Karpas-422 (cell line): ENCODE data around the gene PFKM. TPM values are rescaled to one million over a fixed set of nuclear protein-coding genes. Genes with fewer than 3 reads are reported as not detected.

ENCODE experiments used
- DNase-seq: peaks from one replicate; pipeline ENCODE4 v3.0.0-alpha.2; 2015
- H2AFZ ChIP-seq: fragments of 200-600 bp; sonication (generic); 2 replicates; pipeline ENCODE4 v1.6.1; 2014; ENCODE audit warnings: antibody characterized with exemption, low read length, mixed read lengths
- H3K27ac ChIP-seq: fragments of 200-600 bp; sonication (generic); 2 replicates; pipeline ENCODE4 v1.5.1; 2014; ENCODE audit warnings: mild to moderate bottlenecking, low read length, moderate library complexity
- H3K27me3 ChIP-seq: fragments of 200-600 bp; sonication (generic); 2 replicates; pipeline ENCODE4 v1.6.1; 2014; ENCODE audit warnings: low read length, mixed read lengths
- H3K36me3 ChIP-seq: fragments of 200-600 bp; sonication (generic); 2 replicates; pipeline ENCODE4 v1.6.1; 2014; ENCODE audit warnings: low read length, mixed read lengths; ENCODE audit not compliant: insufficient read depth
- H3K4me1 ChIP-seq: fragments of 200-600 bp; sonication (generic); 2 replicates; pipeline ENCODE4 v1.6.1; 2014; ENCODE audit warnings: mild to moderate bottlenecking, low read length, mixed read lengths
- H3K4me2 ChIP-seq: fragments of 200-600 bp; sonication (generic); 2 replicates; pipeline ENCODE4 v1.6.1; 2014; ENCODE audit warnings: low read length, low read depth, mild to moderate bottlenecking; ENCODE audit not compliant: poor library complexity, severe bottlenecking
- H3K4me3 ChIP-seq: fragments of 200-600 bp; sonication (generic); 2 replicates; pipeline ENCODE4 v1.5.1; 2014; ENCODE audit warnings: mild to moderate bottlenecking, antibody characterized with exemption, low read length, mixed read lengths
- H3K79me2 ChIP-seq: fragments of 200-600 bp; sonication (generic); 2 replicates; pipeline ENCODE4 v1.6.1; 2014; ENCODE audit warnings: mild to moderate bottlenecking, low read length, mixed read lengths
- H3K9ac ChIP-seq: fragments of 200-600 bp; sonication (generic); 2 replicates; pipeline ENCODE4 v1.6.0; 2014; ENCODE audit warnings: low read length
- H3K9me2 ChIP-seq: fragments of 200-600 bp; sonication (generic), shearing (Covaris generic); replicated peaks from 2 replicates; pipeline ENCODE4 v1.6.0; 2014; ENCODE audit warnings: mild to moderate bottlenecking, low read length, moderate library complexity; ENCODE audit not compliant: insufficient read depth
- H3K9me3 ChIP-seq: fragments of 300-700, 200-600 bp; sonication (generic); 2 replicates; pipeline ENCODE4 v1.6.1; 2014; ENCODE audit warnings: low read length, mixed read lengths
- H4K20me1 ChIP-seq: fragments of 200-600 bp; sonication (generic); 2 replicates; pipeline ENCODE4 v1.6.1; 2014; ENCODE audit warnings: mild to moderate bottlenecking, antibody characterized with exemption, low read length, low read depth; ENCODE audit not compliant: insufficient read depth
- total RNA-seq: library from RNA; depleted of rRNA; stranded (reverse); fragments of >200 nt; shearing (Covaris generic); gene quantifications from 2 replicates; pipeline ENCODE4 v1.2.3, GENCODE V29; 2014; ENCODE audit warnings: low replicate concordance

The PFKM gene
- total RNA-seq, 1 experiment from 2014 or later, result 71.4 TPM

DNA sequence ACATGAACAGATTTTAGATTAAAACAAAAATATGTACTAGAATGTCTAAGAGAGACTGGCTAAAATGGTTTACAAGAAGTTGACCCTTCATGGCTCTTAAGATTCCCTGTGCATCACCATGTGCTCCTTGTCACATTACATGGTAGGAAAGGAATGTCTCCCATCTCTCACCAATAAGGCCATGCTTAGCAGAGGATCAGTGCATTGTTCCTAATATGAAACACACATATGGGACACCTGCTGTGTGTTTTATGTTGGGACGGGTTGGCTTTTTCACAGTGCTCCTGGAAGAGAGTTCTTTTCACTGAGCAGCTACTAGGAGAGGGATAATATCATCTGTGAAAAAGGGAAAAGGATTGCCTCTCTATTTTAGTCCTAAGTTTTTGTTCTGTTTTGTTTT, 9.6 kb downstream of the PFKM start:
- no peak overlapping the region for H2AFZ ChIP-seq
- no peak overlapping the region for H3K9ac ChIP-seq
- no peaks in the 10 kb centered on the region for H3K9me3 ChIP-seq
- H3K9me2 ChIP-seq, result no peaks in the 10 kb centered on the region
- H4K20me1 ChIP-seq, result peaks cover 4% of the 10 kb centered on the region; the same call in 1 of the 2 replicates
- H3K4me3 ChIP-seq, result no peak overlapping the region
- H3K27me3 ChIP-seq, result no peaks in the 10 kb centered on the region
- peaks cover 54% of the 10 kb centered on the region for H3K79me2 ChIP-seq
- no peak overlapping the region for H3K27ac ChIP-seq
- H3K4me2 ChIP-seq, result no peak overlapping the region
- H3K36me3 ChIP-seq, result peaks cover 84% of the 10 kb centered on the region
- no peak for DNase-seq
- H3K4me1 ChIP-seq, result no peaks in the 10 kb centered on the region

GRCh38 chr12:48129376-48129775, 10.2 kb downstream of the PFKM start:
- Histone ChIP-seq H3K9ac (no peak overlapping the region), H4K20me1 (peaks cover 4% of the 10 kb centered on the region; the same call in 1 of the 2 replicates), H3K27ac (no peak overlapping the region), H3K4me3 (no peak overlapping the region), H3K9me2 (no peaks in the 10 kb centered on the region), H3K9me3 (no peaks in the 10 kb centered on the region), H3K4me1 (no peaks in the 10 kb centered on the region), H3K36me3 (peaks cover 86% of the 10 kb centered on the region), H2AFZ (no peak overlapping the region), H3K79me2 (peaks cover 51% of the 10 kb centered on the region), H3K27me3 (no peaks in the 10 kb centered on the region), H3K4me2 (no peak overlapping the region)
- DNase-seq, result no peak

- H3K4me3 ChIP-seq, result no peak overlapping the region
- no peak for DNase-seq
- H3K9ac ChIP-seq, result no peak overlapping the region
- H2AFZ ChIP-seq, result no peak overlapping the region
- H3K9me2 ChIP-seq, result no peaks in the 10 kb centered on the region
- no peak overlapping the region for H3K4me2 ChIP-seq
- H3K79me2 ChIP-seq, result peaks cover 36% of the 10 kb centered on the region
- no peaks in the 10 kb centered on the region for H3K4me1 ChIP-seq
- H3K27ac ChIP-seq, result no peak overlapping the region
- H3K9me3 ChIP-seq, result no peaks in the 10 kb centered on the region
- H3K36me3 ChIP-seq, result peaks cover 85% of the 10 kb centered on the region
- peaks cover 4% of the 10 kb centered on the region; the same call in 1 of the 2 replicates for H4K20me1 ChIP-seq
- no peaks in the 10 kb centered on the region for H3K27me3 ChIP-seq
Measured at GRCh38 chr12:48131517-48131916, 12.4 kb downstream of the PFKM start.

GRCh38 chr12:48132826-48133225, 13.7 kb downstream of the PFKM start:
- Histone ChIP-seq H3K4me1 (no peaks in the 10 kb centered on the region), H3K4me2 (no peak overlapping the region), H3K27ac (no peak overlapping the region), H3K27me3 (no peaks in the 10 kb centered on the region), H3K79me2 (peaks cover 23% of the 10 kb centered on the region), H3K9ac (no peak overlapping the region), H3K9me2 (no peaks in the 10 kb centered on the region), H3K4me3 (no peak overlapping the region), H3K36me3 (peaks cover 83% of the 10 kb centered on the region; the same call in 1 of the 2 replicates), H2AFZ (no peak overlapping the region), H3K9me3 (no peaks in the 10 kb centered on the region), H4K20me1 (peaks cover 4% of the 10 kb centered on the region; the same call in 1 of the 2 replicates)
- no peak for DNase-seq

DNA sequence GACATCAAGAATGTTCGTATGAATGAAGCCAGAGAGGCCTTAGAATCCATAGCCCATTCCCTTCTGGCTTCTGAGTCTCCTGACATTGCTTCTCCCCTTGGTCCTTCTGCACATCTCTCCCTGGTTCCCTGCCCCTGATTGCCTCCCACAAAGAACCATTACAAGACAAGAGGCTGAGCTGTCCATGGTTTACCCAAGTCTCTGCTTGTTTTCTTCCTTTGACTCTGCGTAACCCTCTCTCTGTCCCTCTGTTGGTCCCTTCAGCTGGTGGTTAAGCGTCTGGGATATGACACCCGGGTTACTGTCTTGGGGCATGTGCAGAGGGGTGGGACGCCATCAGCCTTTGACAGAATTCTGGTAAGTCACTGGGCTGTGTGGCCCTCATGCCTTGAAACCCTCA, 15.9 kb downstream of the PFKM start:
- Histone ChIP-seq H3K36me3 (peaks cover 75% of the 10 kb centered on the region; the same call in 1 of the 2 replicates), H3K9ac (no peak overlapping the region), H3K4me3 (no peak overlapping the region), H4K20me1 (peaks cover 4% of the 10 kb centered on the region; the same call in 1 of the 2 replicates), H2AFZ (no peak overlapping the region), H3K79me2 (peaks cover 5% of the 10 kb centered on the region; the same call in 1 of the 2 replicates), H3K9me3 (no peaks in the 10 kb centered on the region), H3K9me2 (no peaks in the 10 kb centered on the region), H3K4me2 (no peak overlapping the region), H3K4me1 (no peaks in the 10 kb centered on the region), H3K27me3 (no peaks in the 10 kb centered on the region), H3K27ac (no peak overlapping the region)
- no peak for DNase-seq

GRCh38 chr12:48142818-48143674, 23.9 kb downstream of the PFKM start:
- no peak overlapping the region for H3K4me3 ChIP-seq
- no peaks in the 10 kb centered on the region for H3K9me2 ChIP-seq
- no peak overlapping the region for H3K27ac ChIP-seq
- DNase-seq, result no peak
- no peaks in the 10 kb centered on the region for H3K4me1 ChIP-seq
- no peaks in the 10 kb centered on the region for H3K79me2 ChIP-seq
- no peak overlapping the region for H2AFZ ChIP-seq
- H3K27me3 ChIP-seq, result no peaks in the 10 kb centered on the region
- no peak overlapping the region for H3K9ac ChIP-seq
- H3K4me2 ChIP-seq, result no peak overlapping the region
- H3K36me3 ChIP-seq, result peaks cover 63% of the 10 kb centered on the region
- no peaks in the 10 kb centered on the region for H4K20me1 ChIP-seq
- no peaks in the 10 kb centered on the region for H3K9me3 ChIP-seq

- no peaks in the 10 kb centered on the region for H3K79me2 ChIP-seq
- H3K9me2 ChIP-seq, result no peaks in the 10 kb centered on the region
- H3K36me3 ChIP-seq, result peaks cover 64% of the 10 kb centered on the region
- H3K4me2 ChIP-seq, result no peak overlapping the region
- H3K27me3 ChIP-seq, result no peaks in the 10 kb centered on the region
- no peak overlapping the region for H2AFZ ChIP-seq
- H3K4me3 ChIP-seq, result no peak overlapping the region
- no peak overlapping the region for H3K27ac ChIP-seq
- no peak for DNase-seq
- no peaks in the 10 kb centered on the region for H4K20me1 ChIP-seq
- no peaks in the 10 kb centered on the region for H3K4me1 ChIP-seq
- no peaks in the 10 kb centered on the region for H3K9me3 ChIP-seq
- no peak overlapping the region for H3K9ac ChIP-seq
Measured at GRCh38 chr12:48143898-48144297, 24.7 kb downstream of the PFKM start.

DNA sequence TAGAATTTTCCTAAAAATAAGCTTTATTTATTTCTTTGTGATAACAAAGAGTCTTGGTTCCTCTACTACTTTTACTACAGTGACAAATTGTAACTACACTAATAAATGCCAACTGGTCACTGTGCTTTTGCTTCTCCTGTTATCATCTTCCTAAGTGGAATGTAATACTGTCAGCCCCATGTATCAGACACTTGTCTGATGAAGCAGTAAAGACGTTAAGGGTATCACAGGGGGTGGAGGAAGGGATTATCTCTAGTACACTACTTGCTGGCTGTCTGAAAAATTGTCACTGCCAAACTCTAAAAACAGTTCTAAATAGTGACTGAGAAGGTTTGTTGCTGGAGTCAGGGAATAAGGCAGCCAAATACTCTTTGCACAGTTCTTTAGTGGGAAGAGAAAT, 26.8 kb downstream of the PFKM start:
- peaks cover 67% of the 10 kb centered on the region for H3K36me3 ChIP-seq
- no peak overlapping the region for H2AFZ ChIP-seq
- H3K27ac ChIP-seq, result no peak overlapping the region
- H3K9ac ChIP-seq, result no peak overlapping the region
- no peak for DNase-seq
- no peaks in the 10 kb centered on the region for H3K27me3 ChIP-seq
- no peak overlapping the region for H3K4me2 ChIP-seq
- no peaks in the 10 kb centered on the region for H3K4me1 ChIP-seq
- H3K9me3 ChIP-seq, result no peaks in the 10 kb centered on the region
- no peak overlapping the region for H3K4me3 ChIP-seq
- H3K9me2 ChIP-seq, result no peaks in the 10 kb centered on the region
- H4K20me1 ChIP-seq, result no peaks in the 10 kb centered on the region
- H3K79me2 ChIP-seq, result no peaks in the 10 kb centered on the region
